ENCODE measurements around the gene ASMTL. TPM values are rescaled to one million over a fixed set of nuclear protein-coding genes. Genes with fewer than 3 reads are reported as not detected.
A peak's percentile ranks its signal among the peaks of the same experiment; 100 is the strongest.
"Not testable (repeated sequence)": the region's sequence is repeated elsewhere in the genome, so short reads cannot be mapped to it uniquely, and the experiment has no call there.

The ASMTL gene
- total RNA-seq, 1 donor from 2014 or later = 23.8 TPM

DNA sequence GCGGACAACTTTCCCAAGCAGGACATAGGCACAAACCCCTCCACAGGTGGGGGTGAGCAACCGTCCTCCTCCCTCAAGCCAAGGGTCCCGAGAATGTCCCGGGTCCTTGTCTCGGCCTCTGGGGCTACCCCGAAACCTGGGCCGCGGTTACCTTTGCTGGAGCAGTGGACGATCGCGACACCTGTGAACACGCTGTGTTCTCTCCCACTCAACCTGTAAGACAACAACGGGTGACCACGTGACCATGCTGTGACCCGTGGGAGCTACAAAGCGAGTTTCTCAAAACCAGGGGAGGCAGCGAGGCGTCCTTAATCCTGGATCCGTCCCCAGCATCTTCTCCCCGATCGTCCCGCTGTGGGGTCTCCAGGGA lies 17.9 kb downstream of the ASMTL start:
- DNase-seq = no peak
- no peak for ATAC-seq
- intact Hi-C loops (cut with DNase I) = no loop called here
- H3K9me3 ChIP-seq = no peaks in the 10 kb centered on the region
- no peaks in the 10 kb centered on the region for H3K4me1 ChIP-seq
- TF ChIP-seq, protein P1, sequence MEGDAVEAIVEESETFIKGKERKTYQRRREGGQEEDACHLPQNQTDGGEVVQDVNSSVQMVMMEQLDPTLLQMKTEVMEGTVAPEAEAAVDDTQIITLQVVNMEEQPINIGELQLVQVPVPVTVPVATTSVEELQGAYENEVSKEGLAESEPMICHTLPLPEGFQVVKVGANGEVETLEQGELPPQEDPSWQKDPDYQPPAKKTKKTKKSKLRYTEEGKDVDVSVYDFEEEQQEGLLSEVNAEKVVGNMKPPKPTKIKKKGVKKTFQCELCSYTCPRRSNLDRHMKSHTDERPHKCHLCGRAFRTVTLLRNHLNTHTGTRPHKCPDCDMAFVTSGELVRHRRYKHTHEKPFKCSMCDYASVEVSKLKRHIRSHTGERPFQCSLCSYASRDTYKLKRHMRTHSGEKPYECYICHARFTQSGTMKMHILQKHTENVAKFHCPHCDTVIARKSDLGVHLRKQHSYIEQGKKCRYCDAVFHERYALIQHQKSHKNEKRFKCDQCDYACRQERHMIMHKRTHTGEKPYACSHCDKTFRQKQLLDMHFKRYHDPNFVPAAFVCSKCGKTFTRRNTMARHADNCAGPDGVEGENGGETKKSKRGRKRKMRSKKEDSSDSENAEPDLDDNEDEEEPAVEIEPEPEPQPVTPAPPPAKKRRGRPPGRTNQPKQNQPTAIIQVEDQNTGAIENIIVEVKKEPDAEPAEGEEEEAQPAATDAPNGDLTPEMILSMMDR (IDR thresholded peaks at IDR 0.05) = no peak
- no peak overlapping the region for H3K27ac ChIP-seq
- H3K4me3 ChIP-seq = no peak overlapping the region
- peaks cover 35% of the 10 kb centered on the region for H3K36me3 ChIP-seq
- no peaks in the 10 kb centered on the region for H3K27me3 ChIP-seq

DNA sequence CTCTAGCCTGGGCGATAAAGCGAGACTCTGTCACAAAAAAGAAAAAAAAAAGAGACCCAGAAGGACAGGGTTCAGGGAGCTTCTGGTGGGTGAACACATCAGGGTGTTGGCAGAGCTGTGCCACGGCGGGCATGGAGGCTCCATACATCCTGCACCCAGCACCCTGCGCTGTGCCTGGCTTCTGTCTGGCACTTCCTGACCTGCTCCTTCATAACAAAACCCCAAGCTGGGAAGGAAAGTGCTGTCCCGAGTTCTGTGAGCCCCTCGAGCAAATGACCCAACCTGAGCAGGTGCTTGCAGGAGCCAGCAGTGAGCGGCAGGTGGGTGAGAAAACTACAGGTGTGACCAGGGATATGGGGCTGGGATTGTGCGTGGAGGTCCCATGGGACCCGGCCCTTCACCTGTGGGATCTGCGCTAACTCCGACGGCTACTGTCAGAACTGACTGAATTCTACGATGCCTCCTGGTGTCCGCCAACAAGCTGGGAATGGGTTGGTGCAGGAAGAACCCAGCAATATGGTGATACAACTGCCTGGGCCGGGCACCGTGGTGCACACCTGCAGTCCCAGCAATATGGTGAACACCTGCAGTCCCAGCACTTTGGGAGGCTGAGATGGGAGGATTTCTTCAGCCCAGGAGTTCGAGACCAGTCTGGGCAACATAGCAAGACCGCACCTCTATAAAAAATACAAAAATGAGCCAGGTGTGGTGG lies 18.9 kb downstream of the ASMTL start:
- TF ChIP-seq, protein P1 (IDR thresholded peaks at IDR 0.05) = no peak
- Histone ChIP-seq H3K4me3 (no peak overlapping the region), H3K9me3 (no peaks in the 10 kb centered on the region), H3K36me3 (peaks cover 28% of the 10 kb centered on the region), H3K4me1 (no peaks in the 10 kb centered on the region), H3K27me3 (no peaks in the 10 kb centered on the region), H3K27ac (no peak overlapping the region)
- DNase-seq = no peak
- ATAC-seq = peak; percentile 27
- intact Hi-C loops (cut with DNase I) = no loop called here

DNA sequence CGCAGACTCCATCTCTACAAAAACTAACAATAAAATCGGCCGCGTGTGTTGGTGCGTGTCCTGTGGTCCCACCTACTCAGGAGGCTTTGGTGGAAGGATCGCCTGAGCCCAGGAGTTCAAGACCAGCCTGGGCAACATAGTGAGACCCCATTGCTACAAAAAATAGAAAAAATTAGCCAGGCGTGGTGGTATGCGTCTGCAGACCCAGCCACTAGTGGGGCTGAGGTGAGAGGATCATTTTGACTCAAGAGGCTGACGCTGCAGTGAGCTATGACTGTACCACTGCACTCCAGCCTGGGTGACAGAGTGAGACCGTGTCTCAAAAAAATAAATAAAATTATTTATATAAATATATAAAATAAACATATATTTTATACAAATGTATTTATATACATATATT lies 22.3 kb downstream of the ASMTL start:
- DNase-seq (no peak), ATAC-seq (no peak)
- Histone ChIP-seq H3K4me3 (no peak overlapping the region), H3K4me1 (no peaks in the 10 kb centered on the region), H3K27me3 (no peaks in the 10 kb centered on the region), H3K27ac (no peak overlapping the region), H3K36me3 (peaks cover 22% of the 10 kb centered on the region), H3K9me3 (no peaks in the 10 kb centered on the region)
- intact Hi-C loops (cut with DNase I) = no loop called here
- TF ChIP-seq, protein P1 (IDR thresholded peaks at IDR 0.05) = no peak

DNA sequence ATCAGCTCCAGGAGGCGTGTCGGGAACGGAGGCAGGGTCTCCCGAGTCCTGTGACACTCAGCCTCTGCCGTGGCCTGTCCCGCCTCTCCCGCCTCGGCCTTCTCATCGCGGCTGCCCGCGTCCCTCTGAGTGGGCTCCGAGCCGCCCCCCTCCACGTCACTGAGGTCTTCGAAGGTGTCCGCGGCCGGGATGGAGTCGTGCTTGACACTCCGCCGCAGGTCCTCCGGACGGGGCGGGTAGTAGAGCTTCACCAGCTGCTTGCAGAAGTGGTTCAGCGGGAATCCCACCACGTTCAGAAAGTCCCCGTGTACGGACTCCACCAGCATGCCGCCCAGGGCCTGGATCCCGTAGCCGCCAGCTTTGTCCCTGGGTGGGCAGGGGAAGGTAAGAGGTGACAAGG lies 25.0 kb downstream of the ASMTL start:
- Histone ChIP-seq H3K36me3 (peaks cover 31% of the 10 kb centered on the region), H3K27me3 (no peaks in the 10 kb centered on the region), H3K4me3 (no peak overlapping the region), H3K9me3 (no peaks in the 10 kb centered on the region), H3K4me1 (no peaks in the 10 kb centered on the region), H3K27ac (no peak overlapping the region)
- intact Hi-C loops (cut with DNase I) = no loop called here
- DNase-seq = peak; percentile 59
- TF ChIP-seq, protein P1 (IDR thresholded peaks at IDR 0.05) = no peak
- ATAC-seq = peak; percentile 24

DNA sequence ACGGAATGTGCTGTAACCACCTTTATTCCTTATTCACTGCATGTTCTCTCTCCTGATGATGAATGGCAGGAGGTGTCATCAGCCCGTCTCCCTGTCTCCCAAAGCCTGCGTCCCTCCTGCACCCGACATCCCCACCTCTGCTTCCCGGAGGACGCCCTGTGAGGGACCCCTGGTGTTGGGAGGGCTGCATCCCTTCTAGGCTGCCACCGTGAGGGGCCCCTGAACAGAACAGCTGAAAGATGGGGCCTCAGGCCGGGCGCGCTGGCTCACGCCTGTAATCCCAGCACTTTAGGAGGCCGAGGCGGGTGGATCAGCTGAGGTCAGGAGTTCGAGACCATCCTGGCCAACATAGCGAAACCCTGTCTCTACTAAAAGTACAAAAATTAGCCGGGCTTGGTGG lies 26.4 kb downstream of the ASMTL start:
- H3K27me3 ChIP-seq; H3K9me3 ChIP-seq; H3K27ac ChIP-seq; ATAC-seq; H3K4me3 ChIP-seq; intact Hi-C loops (cut with DNase I); H3K4me1 ChIP-seq: not testable (repeated sequence)
- peaks cover 34% of the 10 kb centered on the region for H3K36me3 ChIP-seq
- DNase-seq = peak; percentile 49

DNA sequence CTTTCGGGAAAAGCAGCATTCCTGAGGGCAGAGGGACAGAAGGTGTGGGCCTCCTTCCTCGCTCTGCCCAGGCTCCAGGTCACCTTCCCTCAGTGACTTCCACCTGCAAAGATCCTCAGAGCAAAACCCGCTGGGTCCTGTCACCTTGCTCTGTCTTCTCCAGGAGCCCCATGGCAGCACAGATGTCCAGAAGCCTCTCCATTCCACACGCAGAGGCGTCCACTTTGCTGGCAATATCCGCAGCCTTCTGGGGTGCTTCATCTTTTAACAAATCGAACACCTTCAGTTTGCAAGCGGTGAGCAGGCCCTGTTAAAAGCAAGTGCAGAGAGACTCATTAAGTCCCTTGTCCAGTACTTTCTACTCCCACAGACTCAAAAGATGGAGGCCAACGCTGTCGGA lies 27.3 kb downstream of the ASMTL start:
- ATAC-seq = no peak
- Histone ChIP-seq H3K4me3 (no peak overlapping the region), H3K36me3 (peaks cover 36% of the 10 kb centered on the region), H3K27me3 (no peaks in the 10 kb centered on the region), H3K9me3 (no peaks in the 10 kb centered on the region), H3K27ac (no peak overlapping the region), H3K4me1 (no peaks in the 10 kb centered on the region)
- intact Hi-C loops (cut with DNase I) = no loop called here
- peak; percentile 5 for DNase-seq
- TF ChIP-seq, protein P1 (IDR thresholded peaks at IDR 0.05) = no peak

All from upper lobe of right lung (tissue), 1 donor.